Measurements from ENCODE around the gene MTMR8.

Gene MTMR8

DNA sequence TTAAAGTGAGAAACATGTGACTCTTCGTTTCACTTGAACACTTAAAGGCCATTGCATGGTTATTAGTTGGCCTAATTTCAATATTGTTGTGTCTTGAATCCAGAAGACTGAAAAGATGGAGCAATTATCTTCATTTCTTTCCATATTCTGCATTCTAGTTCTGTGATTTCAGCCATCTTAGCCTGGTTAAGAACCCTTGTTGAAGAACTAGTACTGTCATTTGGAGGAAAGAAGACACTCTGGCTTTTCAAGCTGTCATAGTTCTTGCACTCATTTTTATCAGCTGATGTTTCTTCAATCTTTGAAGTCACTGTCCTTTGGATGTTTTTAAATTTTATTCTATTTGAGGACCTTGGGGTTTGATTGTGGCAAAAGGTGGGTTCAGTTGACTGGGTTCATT lies 81.6 kb downstream of the MTMR8 start:
- no peak for DNase-seq (ENCODE audit: low read depth in 1 of 2, low spot score in 1 of 2)

DNA sequence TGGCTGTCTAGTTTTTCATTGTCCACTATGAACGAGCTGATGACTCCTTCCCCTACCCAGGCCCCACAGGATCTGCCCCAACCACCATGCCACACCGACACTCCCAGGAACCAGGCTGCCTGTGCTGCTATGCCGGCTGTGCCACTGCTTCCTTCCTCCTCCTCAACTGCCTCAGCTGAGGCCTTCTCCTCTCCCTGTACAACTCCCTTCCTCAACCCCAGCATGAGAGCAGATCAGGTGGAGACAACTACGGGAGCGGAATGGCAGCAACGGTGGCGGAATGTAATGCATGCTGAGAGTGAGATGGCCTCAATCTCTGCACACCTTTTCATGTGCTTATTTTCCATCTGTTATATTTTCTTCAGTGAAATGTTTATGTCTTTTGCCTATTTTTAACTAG lies 88.5 kb downstream of the MTMR8 start:
- no peak for DNase-seq (ENCODE audit: low read depth in 1 of 2, low spot score in 1 of 2)

DNA sequence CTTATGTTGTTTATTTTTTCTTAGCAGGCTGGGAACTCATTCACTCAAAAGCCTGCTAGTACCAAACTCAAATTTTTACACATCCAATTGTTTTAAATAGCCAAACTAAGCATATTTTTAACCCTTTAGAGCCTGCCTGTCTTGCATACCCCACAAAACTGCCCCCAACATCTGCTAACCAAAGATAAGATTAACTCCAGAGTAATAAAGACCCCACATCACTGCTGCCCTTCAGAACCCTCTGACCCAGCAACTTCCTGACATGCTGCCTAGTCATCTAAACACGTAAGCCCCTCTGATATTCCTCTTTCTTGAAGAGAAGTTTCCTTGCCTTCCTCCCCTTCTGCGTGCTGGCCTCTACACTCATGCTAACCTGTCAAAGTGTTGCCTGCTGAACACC lies 104.1 kb downstream of the MTMR8 start:
- DNase-seq (ENCODE audit: low read depth in 1 of 2, low spot score in 1 of 2), result no peak

DNA sequence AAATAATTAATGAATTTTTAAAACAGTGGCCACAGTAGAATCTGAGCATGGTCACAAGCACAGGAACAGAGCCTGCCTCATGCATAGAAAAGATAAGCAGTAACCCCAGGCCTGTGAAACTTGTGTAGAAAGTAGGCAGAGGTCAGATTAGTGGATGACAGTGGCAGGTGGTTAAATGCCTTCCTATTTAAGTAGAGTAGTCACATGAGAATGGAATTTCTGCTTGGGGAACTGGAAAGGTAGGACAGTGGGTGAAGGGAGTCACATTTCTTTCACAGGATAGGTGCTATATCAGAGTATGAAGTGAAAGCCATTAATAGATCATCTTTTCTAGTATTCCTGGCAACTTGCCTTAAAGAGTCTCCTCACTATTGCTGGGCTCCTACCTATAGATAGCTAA lies 130.0 kb downstream of the MTMR8 start:
- DNase-seq (ENCODE audit: low read depth in 1 of 2, low spot score in 1 of 2), result no peak

DNA sequence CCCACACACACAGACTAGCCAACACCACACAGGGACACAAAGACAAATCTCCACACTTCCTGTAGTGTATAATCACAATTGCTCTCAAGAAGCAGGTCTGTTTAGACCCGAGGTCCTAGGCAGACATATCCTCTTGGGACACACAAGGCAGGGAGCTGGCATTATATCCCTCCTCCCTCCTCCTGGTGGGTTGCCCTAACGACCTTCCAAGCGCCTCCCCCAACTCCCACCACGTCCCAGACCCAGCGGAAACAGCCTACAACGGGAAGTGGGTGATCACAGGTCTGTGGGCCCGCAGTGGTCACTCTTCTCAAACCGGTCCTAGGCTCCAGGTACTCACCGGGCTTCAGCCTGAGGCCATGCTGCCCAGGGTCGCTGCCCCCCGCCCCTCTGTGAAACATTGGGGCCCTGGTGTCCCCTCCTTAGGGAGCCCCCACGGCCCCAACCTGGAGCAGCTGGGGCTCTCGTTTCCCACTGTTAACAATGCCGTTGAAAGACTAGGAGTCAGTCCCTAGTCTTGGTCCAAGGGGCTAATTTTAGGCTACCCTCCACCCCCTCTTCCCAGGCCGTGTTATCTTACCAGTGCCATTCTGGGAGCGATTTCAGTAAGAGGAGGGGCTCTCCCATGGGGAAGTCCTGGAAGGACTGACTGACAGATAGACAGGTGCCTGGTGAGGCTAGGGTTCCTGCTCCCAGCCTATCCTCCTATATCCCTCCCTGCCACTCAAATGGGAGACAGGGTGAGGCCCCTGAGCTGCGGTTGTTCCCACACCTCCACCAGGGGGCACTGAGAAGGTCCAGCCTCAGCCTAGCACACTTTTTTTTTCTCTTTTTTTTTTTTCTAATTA lies 164.9 kb downstream of the MTMR8 start, which contains the start of gene ASB12:
TSS of gene ASB12 (minus strand) at position 485 of the 848 bp plus-strand sequence. CDS start 4,957 bp downstream, outside the sequence.
- no peak for DNase-seq (ENCODE audit: low read depth in 1 of 2, low spot score in 1 of 2)

DNA sequence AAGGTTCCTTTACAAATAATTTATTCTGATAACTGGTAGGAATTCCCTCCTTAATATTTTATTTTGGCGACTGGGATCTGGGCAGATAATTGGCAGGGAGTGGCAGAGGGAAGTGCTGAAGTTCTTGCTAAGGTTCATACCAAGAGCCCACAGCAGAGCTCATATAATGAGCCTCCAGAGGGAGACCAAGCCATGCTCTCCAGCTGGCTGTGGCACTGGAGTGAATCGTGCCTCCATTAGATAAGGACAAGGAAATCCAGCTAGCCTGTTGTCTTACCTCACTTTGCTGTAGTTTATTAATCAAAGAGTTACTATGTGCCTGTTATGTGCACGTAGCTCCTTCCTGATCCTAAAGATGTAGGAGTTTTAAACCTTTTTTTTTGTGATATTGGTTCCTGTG lies 166.1 kb downstream of the MTMR8 start:
- no peak for DNase-seq (ENCODE audit: low read depth in 1 of 2, low spot score in 1 of 2)

Measured in stimulated activated CD4-positive, alpha-beta T cell treated with anti-CD3 and anti-CD28 coated beads, Interleukin-15, amount 100 ng/mL, for 1 hour (primary cell).